WTC11 (cell line): ENCODE results near the gene STAT6.

Experiments
- SP1 ChIP-seq: sonication (generic); formaldehyde crosslinking; conservative IDR thresholded peaks from 2 replicates; pipeline ENCODE4 v1.8.1; 2022; ENCODE audit warnings: missing genetic modification reagents
- TF ChIP-seq, protein P1 (sequence below): sonication (generic); formaldehyde crosslinking; IDR thresholded peaks from 2 replicates; pipeline ENCODE4 v1.8.1; 2022; ENCODE audit warnings: mild to moderate bottlenecking, missing genetic modification reagents, moderate library complexity, borderline replicate concordance

DNA sequence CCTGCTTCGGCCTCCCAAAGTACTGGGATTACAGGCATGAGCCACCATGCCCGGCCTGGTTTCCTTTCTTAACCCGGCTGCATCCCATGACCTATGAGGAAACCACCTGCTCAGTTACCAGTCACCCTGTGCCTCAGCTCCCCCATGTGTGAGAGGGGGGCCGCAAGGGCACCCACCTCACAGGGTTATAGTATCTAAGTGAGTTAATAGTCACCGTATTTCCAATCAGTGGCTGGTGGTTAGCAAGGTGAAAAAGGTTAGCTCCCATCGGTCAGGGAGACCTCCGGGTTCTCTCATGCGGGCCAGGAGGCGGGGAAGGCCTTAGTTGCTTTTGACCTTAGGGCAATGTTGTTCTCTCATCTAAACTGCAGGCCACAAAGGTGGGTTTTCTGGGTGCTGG, 23.8 kb upstream of the STAT6 start:
- TF ChIP-seq, protein P1, sequence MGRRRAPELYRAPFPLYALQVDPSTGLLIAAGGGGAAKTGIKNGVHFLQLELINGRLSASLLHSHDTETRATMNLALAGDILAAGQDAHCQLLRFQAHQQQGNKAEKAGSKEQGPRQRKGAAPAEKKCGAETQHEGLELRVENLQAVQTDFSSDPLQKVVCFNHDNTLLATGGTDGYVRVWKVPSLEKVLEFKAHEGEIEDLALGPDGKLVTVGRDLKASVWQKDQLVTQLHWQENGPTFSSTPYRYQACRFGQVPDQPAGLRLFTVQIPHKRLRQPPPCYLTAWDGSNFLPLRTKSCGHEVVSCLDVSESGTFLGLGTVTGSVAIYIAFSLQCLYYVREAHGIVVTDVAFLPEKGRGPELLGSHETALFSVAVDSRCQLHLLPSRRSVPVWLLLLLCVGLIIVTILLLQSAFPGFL (CRISPR knock-in tag), result no peak
- TF ChIP-seq SP1 (CRISPR knock-in tag), result no peak
